ENCODE data around the gene ACAD8. TPM values are rescaled to one million over a fixed set of nuclear protein-coding genes. Genes with fewer than 3 reads are reported as not detected.

ACAD8 gene
- total and polyA plus RNA-seq, 10 donors: 15.7 to 37.5 (median 27.2) TPM

DNA sequence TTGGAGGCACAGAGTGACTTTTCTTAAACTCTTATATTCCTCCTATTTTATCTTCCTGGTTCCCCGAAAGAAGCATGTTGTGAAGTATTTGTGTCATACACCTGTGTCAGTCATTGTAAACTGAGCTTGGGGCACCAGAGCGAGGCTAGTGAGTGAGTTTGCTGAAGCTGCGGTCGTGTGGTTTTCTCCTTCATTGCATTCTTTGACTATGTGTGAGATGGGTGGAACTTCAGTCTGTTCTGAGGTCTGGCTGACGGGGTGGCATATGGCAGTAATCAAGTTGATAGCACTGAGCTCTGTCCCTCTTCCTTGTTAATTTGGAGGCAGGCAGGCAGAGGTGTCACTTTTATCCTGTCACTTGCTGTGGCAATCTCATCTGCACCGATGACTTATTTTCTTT is 24.7 kb upstream of the ACAD8 start:
- intact Hi-C loops (cut with DNase I; ENCODE audit: low total_unique reads): no loop called here
- Histone ChIP-seq H3K27me3 (replicated peaks in 1 of 7) (peaks cover 0 to 11% (median 0%) of the 10 kb centered on the region in 7 donors), H3K4me3 (no peak overlapping the region), H3K27ac (no peak overlapping the region), H3K9me3 (no peaks in the 10 kb centered on the region), H3K4me1 (peaks cover 43 to 86% (median 76%) of the 10 kb centered on the region in 6 donors), H3K36me3 (no peaks in the 10 kb centered on the region)
- WGBS, 5 donors: 37 to 68% (median 54%) methylated on average over 6 of the region's 6 CpGs
- DNase-seq: no peak
- TF ChIP-seq POLR2A (IDR thresholded peaks at IDR 0.05) (no peak), POLR2AphosphoS5 (IDR thresholded peaks at IDR 0.05) (no peak)
- TF ChIP-seq, protein P1, sequence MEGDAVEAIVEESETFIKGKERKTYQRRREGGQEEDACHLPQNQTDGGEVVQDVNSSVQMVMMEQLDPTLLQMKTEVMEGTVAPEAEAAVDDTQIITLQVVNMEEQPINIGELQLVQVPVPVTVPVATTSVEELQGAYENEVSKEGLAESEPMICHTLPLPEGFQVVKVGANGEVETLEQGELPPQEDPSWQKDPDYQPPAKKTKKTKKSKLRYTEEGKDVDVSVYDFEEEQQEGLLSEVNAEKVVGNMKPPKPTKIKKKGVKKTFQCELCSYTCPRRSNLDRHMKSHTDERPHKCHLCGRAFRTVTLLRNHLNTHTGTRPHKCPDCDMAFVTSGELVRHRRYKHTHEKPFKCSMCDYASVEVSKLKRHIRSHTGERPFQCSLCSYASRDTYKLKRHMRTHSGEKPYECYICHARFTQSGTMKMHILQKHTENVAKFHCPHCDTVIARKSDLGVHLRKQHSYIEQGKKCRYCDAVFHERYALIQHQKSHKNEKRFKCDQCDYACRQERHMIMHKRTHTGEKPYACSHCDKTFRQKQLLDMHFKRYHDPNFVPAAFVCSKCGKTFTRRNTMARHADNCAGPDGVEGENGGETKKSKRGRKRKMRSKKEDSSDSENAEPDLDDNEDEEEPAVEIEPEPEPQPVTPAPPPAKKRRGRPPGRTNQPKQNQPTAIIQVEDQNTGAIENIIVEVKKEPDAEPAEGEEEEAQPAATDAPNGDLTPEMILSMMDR (IDR thresholded peaks at IDR 0.05 in 8 of 11, conservative IDR thresholded peaks at IDR 0.05 in 3 of 11): no peak

DNA sequence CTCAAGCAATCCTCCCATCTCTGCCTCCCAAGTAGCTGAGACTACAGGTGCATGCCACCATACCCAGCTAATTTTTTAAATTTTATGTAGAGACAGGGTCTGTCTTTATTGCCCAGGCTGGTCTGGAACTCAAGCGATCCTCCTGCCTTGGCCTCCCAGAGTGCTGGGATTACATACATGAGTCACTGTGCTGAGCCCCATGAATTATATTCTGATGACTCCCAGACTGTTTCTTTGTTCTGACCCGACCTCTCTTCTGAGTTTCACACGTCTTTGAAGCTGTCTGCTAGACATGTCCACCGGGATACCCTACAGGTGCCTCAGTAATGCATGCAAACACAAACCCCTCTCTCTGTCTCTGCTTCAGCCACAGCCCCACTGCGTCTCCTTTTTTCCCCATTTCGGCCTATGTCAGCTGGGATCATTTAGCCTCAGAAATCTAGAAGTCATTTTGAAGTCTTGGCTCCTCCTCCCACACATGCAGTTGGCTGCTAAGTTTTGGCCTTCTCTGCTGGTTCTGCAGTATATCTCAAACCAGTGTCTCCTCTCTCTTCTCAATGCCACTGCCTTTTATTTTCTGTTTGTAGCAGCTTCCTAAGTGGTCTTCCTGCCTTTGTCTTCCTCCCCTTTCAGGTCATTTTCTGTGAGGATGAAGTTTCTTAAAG is 24.1 kb upstream of the ACAD8 start:
- intact Hi-C loops (cut with DNase I; ENCODE audit: low total_unique reads): no loop called here
- Histone ChIP-seq H3K27ac (peak overlapping the region in 2 of 8 donors; percentile 16 to 61), H3K36me3 (peaks cover 0 to 1% (median 0%) of the 10 kb centered on the region in 6 donors), H3K27me3 (replicated peaks in 1 of 7) (peaks cover 0 to 11% (median 0%) of the 10 kb centered on the region in 7 donors), H3K4me3 (no peak overlapping the region), H3K9me3 (no peaks in the 10 kb centered on the region), H3K4me1 (peaks cover 43 to 84% (median 75%) of the 10 kb centered on the region in 6 donors)
- WGBS, 5 donors: 66 to 80% (median 78%) methylated on average over 6 of the region's 6 CpGs
- DNase-seq: no peak
- TF ChIP-seq POLR2AphosphoS5 (IDR thresholded peaks at IDR 0.05) (no peak), POLR2A (IDR thresholded peaks at IDR 0.05) (no peak)
- TF ChIP-seq, protein P1 (IDR thresholded peaks at IDR 0.05 in 8 of 11, conservative IDR thresholded peaks at IDR 0.05 in 3 of 11): no peak

DNA sequence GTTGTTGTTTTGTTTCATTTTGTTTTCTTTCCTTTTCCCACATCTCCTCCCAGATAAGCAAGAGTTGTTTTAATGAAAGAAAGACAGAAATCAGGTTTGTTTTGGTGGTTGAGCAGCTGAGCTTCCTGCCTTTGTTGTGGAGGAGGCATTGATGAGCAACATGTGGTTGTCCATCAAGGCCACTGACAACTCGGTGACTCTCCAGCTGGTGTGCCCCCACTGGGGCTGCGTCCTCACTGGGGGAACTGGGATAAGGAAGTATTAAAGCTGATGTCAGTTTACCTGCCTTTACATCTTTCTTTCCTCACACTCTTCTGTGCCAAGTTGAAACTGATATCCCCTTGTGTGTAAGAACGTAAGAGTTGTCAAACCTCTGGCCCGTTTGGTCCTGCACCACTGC is 23.0 kb upstream of the ACAD8 start:
- Histone ChIP-seq H3K27me3 (replicated peaks in 1 of 7) (peaks cover 0 to 9% (median 0%) of the 10 kb centered on the region in 7 donors), H3K4me1 (peaks cover 42 to 83% (median 73%) of the 10 kb centered on the region in 6 donors), H3K36me3 (peaks cover 0 to 12% (median 0%) of the 10 kb centered on the region in 6 donors), H3K27ac (peak overlapping the region in 2 of 8 donors; percentile 16 to 61), H3K9me3 (no peaks in the 10 kb centered on the region), H3K4me3 (no peak overlapping the region)
- WGBS, 5 donors: 36 to 56% (median 44%) methylated on average over 4 of the region's 4 CpGs
- TF ChIP-seq POLR2AphosphoS5 (IDR thresholded peaks at IDR 0.05): no peak
- TF ChIP-seq, protein P1 (IDR thresholded peaks at IDR 0.05 in 8 of 11, conservative IDR thresholded peaks at IDR 0.05 in 3 of 11): no peak
- TF ChIP-seq POLR2A (IDR thresholded peaks at IDR 0.05): no peak
- no peak for DNase-seq
- intact Hi-C loops (cut with DNase I; ENCODE audit: low total_unique reads): no loop called here

DNA sequence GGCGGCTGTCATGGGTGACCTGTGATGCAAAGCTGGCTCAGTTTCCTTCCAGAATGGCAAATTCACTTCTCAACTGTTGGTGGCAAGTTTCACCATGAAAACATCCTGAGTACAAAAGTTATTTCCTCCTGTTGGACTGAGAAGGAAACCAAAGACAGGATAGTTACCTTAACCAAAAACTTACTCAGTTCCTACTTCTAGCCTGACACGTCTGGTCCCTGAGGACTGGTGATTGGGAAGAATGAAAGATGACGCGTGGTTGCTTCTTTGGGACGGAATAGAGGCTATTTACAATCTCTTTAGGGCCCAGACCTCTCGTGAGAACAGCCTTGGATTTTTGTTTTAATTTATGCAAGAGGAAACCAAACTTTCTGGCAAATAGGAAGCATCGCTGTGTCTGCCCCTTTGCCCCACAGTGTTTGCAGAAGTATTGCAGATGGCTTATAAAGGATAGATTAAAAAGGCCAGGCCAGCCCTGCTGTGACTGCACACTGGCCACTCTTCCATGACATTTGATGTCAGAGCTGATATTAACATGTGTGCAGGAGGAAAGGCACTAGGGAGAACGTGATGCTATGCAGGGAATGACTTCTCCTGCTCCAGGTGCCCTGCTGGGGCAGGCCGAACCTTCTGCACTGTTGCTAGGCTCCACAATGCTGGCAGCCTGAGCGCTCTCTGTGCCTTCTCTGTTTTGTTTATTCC is 21.3 kb upstream of the ACAD8 start:
- intact Hi-C loops (cut with DNase I; ENCODE audit: low total_unique reads): no loop called here
- Histone ChIP-seq H3K36me3 (peaks cover 0 to 26% (median 5%) of the 10 kb centered on the region in 6 donors), H3K27ac (peak overlapping the region in 7 of 8 donors; percentile 12 to 77 (median 57)), H3K4me3 (no peak overlapping the region), H3K27me3 (replicated peaks in 1 of 7) (no peaks in the 10 kb centered on the region), H3K4me1 (peaks cover 28 to 70% (median 56%) of the 10 kb centered on the region in 6 donors), H3K9me3 (no peaks in the 10 kb centered on the region)
- 40 to 60% (median 46%) methylated on average over 10 of the region's 10 CpGs for WGBS, 5 donors
- no peak for DNase-seq
- TF ChIP-seq POLR2AphosphoS5 (IDR thresholded peaks at IDR 0.05): no peak
- TF ChIP-seq POLR2A (IDR thresholded peaks at IDR 0.05): no peak
- TF ChIP-seq, protein P1 (IDR thresholded peaks at IDR 0.05 in 8 of 11, conservative IDR thresholded peaks at IDR 0.05 in 3 of 11): no peak

Measured in spleen (tissue), 11 donors.